CD4-positive, CD25-positive, alpha-beta regulatory T cell (primary cell): Measurements from ENCODE around the gene ZNF791. TPM values are rescaled to one million over a fixed set of nuclear protein-coding genes. Genes with fewer than 3 reads are reported as not detected.
A peak's percentile ranks its signal among the peaks of the same experiment; 100 is the strongest.

Source experiments
- ATAC-seq, 2 donors: fragments of 150-1000 bp; cut with Tn5 transposase; one replicate each; pipeline ENCODE4 v1.10.0; 2021; ENCODE audit warnings: low read depth in 2 of 2, moderate number of reproducible peaks in 2 of 2, moderate library complexity in 1 of 2
- DNase-seq, 3 donors: peaks; one replicate each; pipeline versions ENCODE4 v3.0.0 to v3.0.0-alpha.2; 2012 to 2022; ENCODE audit warnings: mixed read lengths in 1 of 3
- H3K27ac ChIP-seq: one replicate; pipeline ENCODE4 v1.7.0; 2013; ENCODE audit warnings: mild to moderate bottlenecking, low read length; ENCODE audit not compliant: insufficient read depth, poor library complexity, severe bottlenecking
- H3K27me3 ChIP-seq: one replicate; pipeline ENCODE4 v1.7.0; 2013; ENCODE audit warnings: low read length; ENCODE audit not compliant: control insufficient read depth, insufficient read depth
- H3K36me3 ChIP-seq: one replicate; pipeline ENCODE4 v1.7.0; 2013; ENCODE audit warnings: mild to moderate bottlenecking, low read length, moderate library complexity; ENCODE audit not compliant: control insufficient read depth, insufficient read depth
- H3K4me1 ChIP-seq: 2 replicates; pipeline ENCODE4 v1.7.0; 2013; ENCODE audit warnings: mild to moderate bottlenecking, low read length; ENCODE audit not compliant: insufficient read depth, control insufficient read depth, poor library complexity, severe bottlenecking
- H3K4me3 ChIP-seq: one replicate; pipeline ENCODE4 v1.7.0; 2013; ENCODE audit warnings: low read depth, mild to moderate bottlenecking, low read length, moderate library complexity
- H3K9me3 ChIP-seq, 2 experiments: 1 replicate in 1 of 2; 2 replicates in 1 of 2; pipeline ENCODE4 v1.7.0; 2013; ENCODE audit warnings: low read length in 2 of 2, mild to moderate bottlenecking in 1 of 2, moderate library complexity in 1 of 2; ENCODE audit not compliant: control insufficient read depth in 2 of 2
- H3K27ac Mint-ChIP-seq, 3 donors: one replicate each; pipeline ENCODE4 v1.8.0; 2020 to 2022; ENCODE audit warnings: mild to moderate bottlenecking in 3 of 3, mixed read lengths in 3 of 3, moderate library complexity in 2 of 3
- H3K27me3 Mint-ChIP-seq: one replicate; pipeline ENCODE4 v1.8.0; 2022; ENCODE audit warnings: mild to moderate bottlenecking, mixed read lengths
- H3K36me3 Mint-ChIP-seq: one replicate; pipeline ENCODE4 v1.8.0; 2020; ENCODE audit warnings: mixed read lengths
- H3K4me1 Mint-ChIP-seq, 4 donors: one replicate each; pipeline ENCODE4 v1.8.0; 2020 to 2022; ENCODE audit warnings: mixed read lengths in 4 of 4, mild to moderate bottlenecking in 1 of 4
- H3K4me3 Mint-ChIP-seq, 4 donors: one replicate each; pipeline ENCODE4 v1.8.0; 2020 to 2022; ENCODE audit warnings: mild to moderate bottlenecking in 4 of 4, mixed read lengths in 4 of 4, moderate library complexity in 3 of 4
- H3K9me3 Mint-ChIP-seq, 7 donors: one replicate each; pipeline ENCODE4 v1.8.0; 2020 to 2022; ENCODE audit warnings: mixed read lengths in 7 of 7, mild to moderate bottlenecking in 3 of 7, moderate library complexity in 2 of 7
- polyA plus RNA-seq, 4 donors: library from polyadenylated mRNA; unstranded; fragments of 300-500 nt; fragmentation: Illumina TruSeq; gene quantifications; one replicate each; pipeline ENCODE4 v1.2.3, GENCODE V29; 2021
- total RNA-seq: library from RNA; stranded (reverse); gene quantifications from one replicate; pipeline ENCODE4 v1.2.3, GENCODE V29; 2022

Gene ZNF791
- total and polyA plus RNA-seq, 5 donors from 2014 or later = 9.6 to 65.1 (median 12.9) TPM

- Mint-ChIP-seq H3K36me3 (peaks cover 47% of the 10 kb centered on the region), H3K4me3 (no peak overlapping the region), H3K4me1 (peaks cover 0 to 5% (median 0%) of the 10 kb centered on the region in 4 donors), H3K27ac (no peak overlapping the region), H3K9me3 (peaks cover 0 to 36% (median 10%) of the 10 kb centered on the region in 7 donors), H3K27me3 (no peaks in the 10 kb centered on the region)
- no peak for ATAC-seq
- Histone ChIP-seq H3K27ac (no peak overlapping the region), H3K36me3 (peaks cover 33% of the 10 kb centered on the region), H3K27me3 (no peaks in the 10 kb centered on the region), H3K4me3 (no peak overlapping the region), H3K9me3 (peaks cover 21 to 29% of the 10 kb centered on the region in 2 experiments), H3K4me1 (no peaks in the 10 kb centered on the region)
- no peak for DNase-seq
Measured at GRCh38 chr19:12581100-12581499, 29.6 kb upstream of the ZNF791 start.

- H3K36me3 Mint-ChIP-seq = peaks cover 28% of the 10 kb centered on the region
- no peaks in the 10 kb centered on the region for H3K9me3 ChIP-seq
Measured at GRCh38 chr19:12596485-12596884, 14.2 kb upstream of the ZNF791 start.

GRCh38 chr19:12596927-12597548 lies 13.7 kb upstream of the ZNF791 start:
- ATAC-seq = no peak
- Mint-ChIP-seq H3K27ac (no peak overlapping the region), H3K9me3 (peaks cover 0 to 1% (median 0%) of the 10 kb centered on the region in 7 donors), H3K27me3 (no peaks in the 10 kb centered on the region), H3K4me3 (no peak overlapping the region), H3K36me3 (peaks cover 27% of the 10 kb centered on the region), H3K4me1 (peaks cover 0 to 4% (median 0%) of the 10 kb centered on the region in 4 donors)
- Histone ChIP-seq H3K4me3 (no peak overlapping the region), H3K27me3 (no peaks in the 10 kb centered on the region), H3K27ac (no peak overlapping the region), H3K4me1 (no peaks in the 10 kb centered on the region), H3K9me3 (no peaks in the 10 kb centered on the region), H3K36me3 (peaks cover 7% of the 10 kb centered on the region)
- no peak for DNase-seq

More at GRCh38 chr19:12596485-12596884, 14.2 kb upstream of the ZNF791 start:
- Histone ChIP-seq H3K36me3 (peaks cover 7% of the 10 kb centered on the region), H3K4me1 (no peaks in the 10 kb centered on the region), H3K27ac (no peak overlapping the region), H3K27me3 (no peaks in the 10 kb centered on the region), H3K4me3 (no peak overlapping the region)
- peaks cover 0 to 1% (median 0%) of the 10 kb centered on the region in 7 donors for H3K9me3 Mint-ChIP-seq
- H3K27ac Mint-ChIP-seq = no peak overlapping the region
- peaks cover 0 to 7% (median 0%) of the 10 kb centered on the region in 4 donors for H3K4me1 Mint-ChIP-seq
- H3K4me3 Mint-ChIP-seq = no peak overlapping the region
- ATAC-seq = no peak
- DNase-seq = no peak
- H3K27me3 Mint-ChIP-seq = no peaks in the 10 kb centered on the region

GRCh38 chr19:12597594-12597993 lies 13.1 kb upstream of the ZNF791 start:
- Mint-ChIP-seq H3K36me3 (peaks cover 23% of the 10 kb centered on the region), H3K27me3 (no peaks in the 10 kb centered on the region), H3K9me3 (no peaks in the 10 kb centered on the region), H3K4me1 (peaks cover 0 to 3% (median 0%) of the 10 kb centered on the region in 4 donors), H3K27ac (peak overlapping the region in 1 of 3 donors; percentile 84), H3K4me3 (no peak overlapping the region)
- peaks cover 8% of the 10 kb centered on the region for H3K36me3 ChIP-seq
- H3K27ac ChIP-seq = no peak overlapping the region
- no peaks in the 10 kb centered on the region for H3K4me1 ChIP-seq
- H3K27me3 ChIP-seq = no peaks in the 10 kb centered on the region
- H3K4me3 ChIP-seq = no peak overlapping the region
- H3K9me3 ChIP-seq = no peaks in the 10 kb centered on the region
- DNase-seq (no peak), ATAC-seq (no peak)

- Mint-ChIP-seq H3K9me3 (no peaks in the 10 kb centered on the region), H3K4me1 (peaks cover 0 to 22% (median 7%) of the 10 kb centered on the region in 4 donors), H3K4me3 (peak overlapping the region in 3 of 4 donors; percentile 13 to 80 (median 32)), H3K36me3 (peaks cover 10% of the 10 kb centered on the region), H3K27me3 (no peaks in the 10 kb centered on the region), H3K27ac (peak overlapping the region in 1 of 3 donors; percentile 78)
- DNase-seq (peak; percentile 10 to 71 (median 43)), ATAC-seq (peak; percentile 66 to 74)
- H3K4me1 ChIP-seq = peaks cover 11% of the 10 kb centered on the region
- H3K27ac ChIP-seq = peak overlapping the region; percentile 6
- H3K27me3 ChIP-seq = no peaks in the 10 kb centered on the region
- H3K36me3 ChIP-seq = peaks cover 18% of the 10 kb centered on the region
- H3K4me3 ChIP-seq = no peak overlapping the region
- no peaks in the 10 kb centered on the region for H3K9me3 ChIP-seq
Measured at GRCh38 chr19:12603714-12604113, 7.0 kb upstream of the ZNF791 start.

GRCh38 chr19:12606796-12607195 lies 3.9 kb upstream of the ZNF791 start:
- H3K27ac Mint-ChIP-seq = no peak overlapping the region
- H3K4me3 Mint-ChIP-seq = no peak overlapping the region
- no peaks in the 10 kb centered on the region for H3K9me3 ChIP-seq
- peaks cover 7 to 40% (median 21%) of the 10 kb centered on the region in 4 donors for H3K4me1 Mint-ChIP-seq
- no peaks in the 10 kb centered on the region for H3K27me3 Mint-ChIP-seq
- no peak for ATAC-seq
- no peak overlapping the region for H3K27ac ChIP-seq
- DNase-seq = no peak
- no peaks in the 10 kb centered on the region for H3K27me3 ChIP-seq
- peaks cover 28% of the 10 kb centered on the region for H3K4me1 ChIP-seq
- no peak overlapping the region for H3K4me3 ChIP-seq
- no peaks in the 10 kb centered on the region for H3K9me3 Mint-ChIP-seq
- peaks cover 5% of the 10 kb centered on the region for H3K36me3 Mint-ChIP-seq
- H3K36me3 ChIP-seq = peaks cover 13% of the 10 kb centered on the region

- Histone ChIP-seq H3K4me1 (peaks cover 36% of the 10 kb centered on the region), H3K9me3 (no peaks in the 10 kb centered on the region), H3K36me3 (peaks cover 12% of the 10 kb centered on the region), H3K4me3 (no peak overlapping the region), H3K27me3 (no peaks in the 10 kb centered on the region), H3K27ac (no peak overlapping the region)
- H3K36me3 Mint-ChIP-seq = peaks cover 5% of the 10 kb centered on the region
- ATAC-seq = no peak
- no peak overlapping the region for H3K4me3 Mint-ChIP-seq
- no peaks in the 10 kb centered on the region for H3K9me3 Mint-ChIP-seq
- no peak overlapping the region for H3K27ac Mint-ChIP-seq
- H3K4me1 Mint-ChIP-seq = peaks cover 7 to 44% (median 23%) of the 10 kb centered on the region in 4 donors
- no peaks in the 10 kb centered on the region for H3K27me3 Mint-ChIP-seq
- DNase-seq = no peak
Measured at GRCh38 chr19:12607631-12608030, 3.1 kb upstream of the ZNF791 start.

GRCh38 chr19:12611361-12611699 lies 610 bp downstream of the ZNF791 start:
- Mint-ChIP-seq H3K9me3 (peaks cover 0 to 2% (median 0%) of the 10 kb centered on the region in 7 donors), H3K27ac (peak overlapping the region; percentile 40 to 100 (median 100)), H3K27me3 (no peaks in the 10 kb centered on the region), H3K4me1 (peaks cover 19 to 55% (median 36%) of the 10 kb centered on the region in 4 donors), H3K4me3 (peak overlapping the region; percentile 98 to 100 (median 100)), H3K36me3 (peaks cover 10% of the 10 kb centered on the region)
- no peaks in the 10 kb centered on the region for H3K9me3 ChIP-seq
- H3K27ac ChIP-seq = peak overlapping the region; percentile 92
- H3K4me3 ChIP-seq = peak overlapping the region; percentile 99
- ATAC-seq = no peak
- no peaks in the 10 kb centered on the region for H3K27me3 ChIP-seq
- peaks cover 51% of the 10 kb centered on the region for H3K4me1 ChIP-seq
- DNase-seq = no peak
- peaks cover 13% of the 10 kb centered on the region for H3K36me3 ChIP-seq
